ENCODE data around the gene CCDC187.

Gene CCDC187

GRCh38 chr9:136339173-136339957 is 35.5 kb upstream of the CCDC187 start:
- DNase-seq = no peak

- DNase-seq = no peak
Measured at GRCh38 chr9:136338511-136338910, 34.6 kb upstream of the CCDC187 start.

- no peak for DNase-seq
Measured at GRCh38 chr9:136337416-136338395, 33.8 kb upstream of the CCDC187 start.

- DNase-seq = no peak
Measured at GRCh38 chr9:136336881-136337280, 33.0 kb upstream of the CCDC187 start.

GRCh38 chr9:136336156-136336870 is 32.4 kb upstream of the CCDC187 start:
- no peak for DNase-seq

- DNase-seq = no peak
Measured at GRCh38 chr9:136335296-136336155, 31.6 kb upstream of the CCDC187 start.

- no peak for DNase-seq
Measured at GRCh38 chr9:136334541-136334940, 30.6 kb upstream of the CCDC187 start.

GRCh38 chr9:136333486-136333885 is 29.6 kb upstream of the CCDC187 start:
- DNase-seq = no peak

- DNase-seq = no peak
Measured at GRCh38 chr9:136333045-136333444, 29.2 kb upstream of the CCDC187 start.

- DNase-seq = no peak
Measured at GRCh38 chr9:136332482-136332983, 28.6 kb upstream of the CCDC187 start.

- no peak for DNase-seq
Measured at GRCh38 chr9:136331556-136332481, 27.9 kb upstream of the CCDC187 start.

GRCh38 chr9:136331030-136331429 is 27.1 kb upstream of the CCDC187 start:
- DNase-seq = no peak

- DNase-seq = no peak
Measured at GRCh38 chr9:136330406-136330990, 26.6 kb upstream of the CCDC187 start.

GRCh38 chr9:136329636-136330405 is 25.9 kb upstream of the CCDC187 start:
- DNase-seq = no peak

GRCh38 chr9:136329211-136329627 is 25.3 kb upstream of the CCDC187 start:
- no peak for DNase-seq

GRCh38 chr9:136328622-136329041 is 24.7 kb upstream of the CCDC187 start:
- no peak for DNase-seq

- no peak for DNase-seq
Measured at GRCh38 chr9:136328011-136328621, 24.2 kb upstream of the CCDC187 start.

- no peak for DNase-seq
Measured at GRCh38 chr9:136327304-136327974, 23.5 kb upstream of the CCDC187 start, which contains the start of gene GPSM1. Gene GPSM1 (plus strand): TSS chr9:136327539. CDS start chr9:136327696, 157 bp downstream.
